GM19240 (cell line): Measurements from ENCODE around the gene SNU13.
"Not testable (repeated sequence)": the region's sequence is repeated elsewhere in the genome, so short reads cannot be mapped to it uniquely, and the experiment has no call there.

ENCODE experiments used
- DNase-seq: peaks from one replicate; pipeline ENCODE4 v3.0.0; 2011; ENCODE audit warnings: low spot score; ENCODE audit not compliant: insufficient read length

Gene SNU13

DNA sequence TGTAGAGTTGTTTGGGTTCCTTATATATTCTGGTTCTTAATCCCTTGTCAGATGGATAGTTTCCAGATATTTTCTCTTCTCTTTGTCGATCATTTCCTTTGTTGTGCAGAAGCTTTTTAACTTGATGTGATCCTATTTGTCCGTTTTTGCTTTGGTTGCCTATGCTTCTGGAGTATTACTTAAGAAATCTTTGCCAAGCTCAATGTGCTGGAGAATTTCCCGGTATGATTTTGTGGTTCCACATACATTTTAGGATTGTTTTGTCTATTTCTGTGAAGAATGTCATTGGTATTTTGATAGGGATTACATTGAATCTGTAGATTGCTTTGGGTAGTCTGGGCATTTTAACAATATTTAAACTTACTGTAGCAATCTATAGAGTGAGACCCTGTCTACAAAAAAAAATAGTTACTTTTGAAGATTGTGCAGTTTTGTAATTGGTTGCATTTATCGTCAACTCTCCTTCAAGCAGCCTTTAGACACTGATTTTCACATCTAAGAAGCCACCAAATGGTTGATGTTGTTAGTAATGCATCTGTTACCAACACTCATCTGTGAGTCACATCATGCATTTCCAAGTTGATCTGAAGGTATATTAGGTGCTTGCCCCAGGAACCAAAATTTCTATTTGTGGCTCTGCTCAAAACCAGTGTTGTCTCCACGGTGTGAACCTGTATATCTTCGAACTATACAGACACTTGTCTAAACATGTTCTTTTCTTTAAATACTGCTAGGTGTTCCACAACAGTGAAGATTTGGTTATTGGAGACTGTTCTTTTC is 46.1 kb downstream of the SNU13 start:
- no peak for DNase-seq

DNA sequence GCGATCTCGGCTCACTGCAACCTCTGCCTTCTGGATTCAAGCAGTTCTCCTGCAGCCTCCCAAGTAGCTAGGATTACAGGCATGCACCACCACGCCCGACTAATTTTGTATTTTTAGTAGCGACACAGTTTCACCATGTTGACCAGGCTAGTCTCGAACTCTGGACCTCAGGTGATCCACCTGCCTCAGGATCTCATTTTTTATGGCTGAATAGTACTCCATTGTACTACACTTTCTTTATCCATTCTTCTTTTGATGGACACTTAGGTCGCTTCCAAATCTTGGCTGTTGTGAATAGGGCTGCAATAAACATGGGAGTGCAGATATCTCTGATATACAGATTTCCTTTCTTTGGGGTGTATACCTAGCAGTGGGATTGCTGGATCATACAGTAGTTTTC is 46.8 kb downstream of the SNU13 start:
- DNase-seq = no peak

DNA sequence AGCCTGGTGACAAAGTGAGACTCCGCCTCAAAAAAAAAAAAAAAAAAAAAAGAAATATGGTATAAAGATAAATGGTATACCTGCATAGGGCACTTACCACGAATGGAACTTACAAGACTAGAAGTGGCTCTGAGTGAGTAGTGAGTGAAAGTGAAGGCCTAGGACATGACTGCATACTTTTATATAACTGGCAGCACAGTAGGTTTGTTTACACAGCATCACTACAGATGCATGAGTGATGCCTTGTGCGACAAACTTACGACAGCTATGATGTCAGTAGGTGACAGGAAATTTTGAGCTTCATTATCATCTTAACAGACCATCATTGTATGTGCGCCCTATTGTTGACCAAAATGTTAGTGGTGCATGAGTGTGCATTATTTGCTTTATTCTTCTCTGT is 49.9 kb downstream of the SNU13 start:
- no peak for DNase-seq

DNA sequence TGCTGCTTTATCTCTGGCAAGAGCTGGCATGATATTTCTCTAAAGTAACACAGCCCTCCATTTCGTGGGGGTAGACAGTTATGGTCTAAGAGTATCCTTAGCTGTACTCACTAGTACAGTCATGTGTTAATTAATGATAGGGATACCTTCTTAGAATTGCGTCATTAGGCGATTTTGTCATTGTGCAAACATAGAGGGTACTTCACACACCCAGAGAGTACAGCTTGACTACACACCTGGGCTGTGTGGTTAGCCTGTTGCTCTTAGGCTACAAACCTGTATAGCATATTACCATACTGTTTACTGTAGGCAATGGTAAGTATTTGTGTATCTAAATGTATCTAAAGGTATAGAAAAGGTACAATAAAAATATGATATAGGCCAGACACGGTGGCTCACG is 50.5 kb downstream of the SNU13 start:
- no peak for DNase-seq

DNA sequence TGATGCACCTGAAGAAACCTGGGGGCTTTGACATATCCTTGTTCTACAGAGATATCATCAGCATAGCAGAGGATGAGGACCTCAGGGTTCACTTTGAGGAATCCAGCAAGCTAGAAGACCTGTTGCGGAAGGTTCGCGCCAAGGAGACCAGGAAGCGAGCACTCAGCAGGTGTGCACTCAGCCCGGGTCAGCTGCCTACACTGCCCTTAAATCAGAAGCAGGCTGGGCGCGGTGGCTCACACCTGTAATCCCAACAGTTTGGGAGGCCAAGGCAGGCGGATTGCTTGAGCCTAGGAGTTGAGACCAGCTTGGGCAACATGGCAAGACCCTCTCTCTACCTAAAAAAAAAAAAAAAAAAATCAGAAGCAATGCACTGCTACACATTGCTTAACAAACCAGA is 51.0 kb downstream of the SNU13 start:
- not testable (repeated sequence) for DNase-seq

DNA sequence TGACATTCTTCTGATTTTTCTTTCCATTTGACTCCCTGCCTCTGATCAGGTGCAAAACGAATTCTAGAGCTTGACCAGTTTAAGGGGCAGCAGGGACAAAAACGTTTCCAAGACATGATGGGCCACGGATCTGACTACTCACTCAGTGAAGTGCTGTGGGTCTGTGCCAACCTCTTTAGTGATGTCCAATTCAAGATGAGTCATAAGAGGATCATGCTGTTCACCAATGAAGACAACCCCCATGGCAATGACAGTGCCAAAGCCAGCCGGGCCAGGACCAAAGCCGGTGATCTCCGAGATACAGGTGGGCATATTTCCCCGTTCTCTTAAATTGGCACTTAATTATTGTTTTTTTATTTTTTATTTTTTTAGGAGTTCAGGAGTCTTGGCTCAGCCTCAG is 52.2 kb downstream of the SNU13 start:
- DNase-seq = no peak

DNA sequence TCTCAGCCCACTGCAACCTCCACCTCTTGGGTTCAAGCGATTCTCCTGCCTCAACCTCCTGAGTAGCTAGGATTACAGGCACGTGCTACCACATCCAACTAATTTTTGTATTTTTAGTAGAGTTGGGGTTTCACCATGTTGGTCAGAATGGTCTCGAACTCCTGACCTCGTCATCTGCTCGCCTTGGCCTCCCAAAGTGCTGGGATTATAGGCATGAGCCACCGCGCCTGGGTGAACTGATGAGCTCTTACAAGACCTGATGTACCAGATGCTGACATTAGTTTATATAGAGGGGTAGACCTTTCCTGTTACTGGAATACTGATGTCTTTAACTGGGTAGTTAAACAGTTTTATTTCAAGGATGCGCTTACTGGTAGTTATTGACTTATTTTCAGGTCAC is 54.1 kb downstream of the SNU13 start:
- not testable (repeated sequence) for DNase-seq

DNA sequence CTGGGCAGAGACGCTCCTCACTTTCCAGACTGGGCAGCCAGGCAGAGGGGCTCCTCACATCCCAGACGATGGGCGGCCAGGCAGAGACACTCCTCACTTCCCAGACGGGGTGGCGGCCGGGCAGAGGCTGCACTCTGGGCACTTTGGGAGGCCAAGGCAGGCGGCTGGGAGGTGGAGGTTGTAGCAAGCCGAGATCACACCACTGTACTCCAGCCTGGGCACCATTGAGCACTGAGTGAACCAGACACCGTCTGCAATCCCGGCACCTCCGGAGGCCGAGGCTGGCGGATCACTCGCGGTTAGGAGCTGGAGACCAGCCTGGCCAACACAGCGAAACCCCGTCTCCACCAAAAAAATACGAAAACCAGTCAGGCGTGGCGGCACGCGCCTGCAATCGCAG is 57.1 kb downstream of the SNU13 start:
- not testable (repeated sequence) for DNase-seq

DNA sequence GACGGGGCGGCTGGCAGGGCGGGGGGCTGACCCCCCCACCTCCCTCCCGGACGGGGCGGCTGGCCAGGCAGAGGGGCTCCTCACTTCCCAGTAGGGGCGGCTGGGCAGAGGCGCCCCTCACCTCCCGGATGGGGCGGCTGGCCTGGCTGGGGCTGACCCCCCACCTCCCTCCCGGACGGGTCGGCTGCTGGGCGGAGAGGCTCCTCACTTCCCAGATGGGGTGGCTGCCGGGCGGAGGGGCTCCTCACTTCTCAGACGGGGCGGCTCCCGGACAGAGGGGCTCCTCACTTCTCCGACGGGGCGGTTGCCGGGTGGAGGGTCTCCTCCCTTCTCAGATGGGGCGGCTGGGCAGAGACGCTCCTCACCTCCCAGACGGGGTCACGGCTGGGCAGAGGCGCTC is 57.6 kb downstream of the SNU13 start:
- DNase-seq = not testable (repeated sequence)

DNA sequence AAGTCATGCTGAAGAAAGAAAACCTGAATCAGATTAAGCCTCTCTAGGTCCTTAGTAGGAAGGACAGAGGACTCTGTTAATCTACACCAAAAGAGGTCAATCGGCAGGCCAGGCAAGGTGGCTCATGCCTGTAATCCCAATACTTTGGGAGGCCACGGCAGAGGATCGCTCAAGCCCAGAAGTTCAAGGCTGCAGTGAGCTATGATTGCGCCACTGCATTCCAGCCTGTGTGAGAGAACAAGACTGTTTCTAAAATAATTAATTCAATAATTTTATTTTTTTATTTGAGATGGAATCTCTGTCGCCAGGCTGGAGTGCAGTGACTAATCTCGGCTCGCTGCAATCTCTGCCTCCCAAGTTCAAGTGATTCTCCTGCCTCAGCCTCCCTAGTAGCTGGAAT is 63.1 kb downstream of the SNU13 start:
- DNase-seq = no peak
